ENCODE data around the gene CDH4. TPM values are rescaled to one million over a fixed set of nuclear protein-coding genes. Genes with fewer than 3 reads are reported as not detected.

The CDH4 gene
- total and polyA plus RNA-seq, 2 donors (not counting 3 experiments of a cell fraction or from before 2014, with no cell fraction given), result 0.17 to 0.51 TPM

DNA sequence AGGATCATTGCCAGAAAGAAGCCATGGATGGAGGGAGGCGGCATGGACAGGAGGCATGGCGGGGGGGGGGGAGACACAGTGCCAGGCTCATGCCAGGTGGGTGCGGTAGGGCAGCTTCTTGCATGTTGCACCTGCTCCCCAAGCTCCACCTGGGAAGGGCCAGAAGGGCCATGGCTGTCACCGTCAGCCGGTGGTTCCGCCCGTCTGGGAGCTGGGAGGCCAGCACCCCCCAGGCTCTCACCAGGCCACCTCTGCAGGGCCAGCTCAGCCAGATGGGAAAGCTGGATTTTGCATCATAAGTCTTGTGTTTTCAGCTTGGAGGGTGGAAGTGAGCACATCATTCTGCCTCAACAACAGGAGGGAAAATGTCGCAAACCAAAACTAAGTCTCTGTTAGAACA lies 409.0 kb downstream of the CDH4 start:
- intact Hi-C loops (cut with micrococcal nuclease), result no loop called here
- Histone ChIP-seq H3K4me2 (ENCODE audit: insufficient read depth, low read length) (no peak overlapping the region), H3K9me3 (replicated peaks; ENCODE audit: control insufficient read depth, insufficient read depth, low read length) (peaks cover 8% of the 10 kb centered on the region), H3K27me3 (ENCODE audit: control insufficient read depth in 2 of 2, insufficient read depth in 2 of 2, low read length in 2 of 2) (no peaks in the 10 kb centered on the region), H3K36me3 (ENCODE audit: control insufficient read depth in 2 of 2, extremely low read depth in 1 of 2, insufficient read depth in 2 of 2, low read length in 2 of 2) (no peaks in the 10 kb centered on the region), H3K4me1 (ENCODE audit: control insufficient read depth, extremely low read depth, insufficient read depth, low read length) (no peaks in the 10 kb centered on the region), H2AFZ (ENCODE audit: low read depth, low read length) (no peak overlapping the region), H3K4me3 (replicated peaks in 1 of 3; ENCODE audit: insufficient read depth in 1 of 3, low read depth in 1 of 3, low read length in 3 of 3) (no peak overlapping the region), H3K79me2 (ENCODE audit: control insufficient read depth, insufficient read depth, low read length) (no peaks in the 10 kb centered on the region), H3K9ac (replicated peaks; ENCODE audit: extremely low read depth, insufficient read depth, low read length) (no peak overlapping the region), H4K20me1 (replicated peaks; ENCODE audit: control insufficient read depth, extremely low read depth, insufficient read depth, low read length) (no peaks in the 10 kb centered on the region), H3K9me1 (replicated peaks; ENCODE audit: control insufficient read depth, extremely low read depth, insufficient read depth, low read length) (no peaks in the 10 kb centered on the region), H3K27ac (ENCODE audit: insufficient read depth, low read depth, low read length) (no peak overlapping the region)
- FAIRE-seq (no peak), DNase-seq (ENCODE audit: low read depth, low spot score) (no peak)
- no TSS peak for BruUV-seq (replicated peaks)
- POLR2A ChIA-PET, result no interaction called here
- TF ChIP-seq POLR2A (IDR thresholded peaks at IDR 0.05; ENCODE audit: low read depth, low read length), result no peak
- TF ChIP-seq FOS (IDR thresholded peaks at IDR 0.05; ENCODE audit: borderline replicate concordance, insufficient read depth, low read length), result no peak
- TF ChIP-seq GATA2 (IDR thresholded peaks at IDR 0.05; ENCODE audit: insufficient read depth, insufficient read length, low read depth, low read length), result no peak
- no peak for TF ChIP-seq EZH2 (IDR thresholded peaks at IDR 0.05; ENCODE audit: borderline replicate concordance, low read depth, low read length, severe bottlenecking)
- no peak for TF ChIP-seq JUN (IDR thresholded peaks at IDR 0.05; ENCODE audit: borderline replicate concordance, insufficient read depth, insufficient read length, low read depth)
- no peak for TF ChIP-seq POLR2AphosphoS5 (IDR thresholded peaks at IDR 0.05; ENCODE audit: insufficient read depth, low read depth, low read length)
- TF ChIP-seq, protein P1, sequence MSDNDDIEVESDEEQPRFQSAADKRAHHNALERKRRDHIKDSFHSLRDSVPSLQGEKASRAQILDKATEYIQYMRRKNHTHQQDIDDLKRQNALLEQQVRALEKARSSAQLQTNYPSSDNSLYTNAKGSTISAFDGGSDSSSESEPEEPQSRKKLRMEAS (IDR thresholded peaks at IDR 0.05; ENCODE audit: insufficient read depth, insufficient read length), result no peak
- TF ChIP-seq, protein P2, sequence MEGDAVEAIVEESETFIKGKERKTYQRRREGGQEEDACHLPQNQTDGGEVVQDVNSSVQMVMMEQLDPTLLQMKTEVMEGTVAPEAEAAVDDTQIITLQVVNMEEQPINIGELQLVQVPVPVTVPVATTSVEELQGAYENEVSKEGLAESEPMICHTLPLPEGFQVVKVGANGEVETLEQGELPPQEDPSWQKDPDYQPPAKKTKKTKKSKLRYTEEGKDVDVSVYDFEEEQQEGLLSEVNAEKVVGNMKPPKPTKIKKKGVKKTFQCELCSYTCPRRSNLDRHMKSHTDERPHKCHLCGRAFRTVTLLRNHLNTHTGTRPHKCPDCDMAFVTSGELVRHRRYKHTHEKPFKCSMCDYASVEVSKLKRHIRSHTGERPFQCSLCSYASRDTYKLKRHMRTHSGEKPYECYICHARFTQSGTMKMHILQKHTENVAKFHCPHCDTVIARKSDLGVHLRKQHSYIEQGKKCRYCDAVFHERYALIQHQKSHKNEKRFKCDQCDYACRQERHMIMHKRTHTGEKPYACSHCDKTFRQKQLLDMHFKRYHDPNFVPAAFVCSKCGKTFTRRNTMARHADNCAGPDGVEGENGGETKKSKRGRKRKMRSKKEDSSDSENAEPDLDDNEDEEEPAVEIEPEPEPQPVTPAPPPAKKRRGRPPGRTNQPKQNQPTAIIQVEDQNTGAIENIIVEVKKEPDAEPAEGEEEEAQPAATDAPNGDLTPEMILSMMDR (IDR thresholded peaks at IDR 0.05; ENCODE audit: extremely low read depth in 1 of 2, insufficient read depth in 1 of 2, low read depth in 1 of 2, low read length in 2 of 2), result no peak
- TF ChIP-seq MYC (IDR thresholded peaks at IDR 0.05; ENCODE audit: low read depth, low read length), result no peak
- CTCF ChIA-PET, result no interaction called here
- dilution Hi-C loops (cut with MboI; ENCODE audit: extremely low pct_ligation_motif_present, low sequenced_read_pairs), result no loop called here

All from endothelial cell of umbilical vein (primary cell).